SK-N-SH (cell line): ENCODE data around the gene CEACAM1. TPM values are rescaled to one million over a fixed set of nuclear protein-coding genes. Genes with fewer than 3 reads are reported as not detected.

Source experiments
- CTCF ChIA-PET: fragments of 300-600, 350-600 bp; formaldehyde crosslinking; extraction: SDS; loops from one replicate; lab custom pipeline; 2021; lab: Yijun Ruan, JAX
- POLR2A ChIA-PET: fragments of 350-600 bp; sonication (Branson Sonifier 250); formaldehyde crosslinking; extraction: SDS; loops from one replicate; lab custom pipeline; 2020; ENCODE audit warnings: antibody characterized with exemption, inconsistent platforms; lab: Yijun Ruan, JAX
- DNase-seq: peaks from one replicate; pipeline ENCODE4 v3.0.0; 2012
- H2AFZ ChIP-seq: fragments of 200-600 bp; sonication (generic); 2 replicates; pipeline ENCODE4 v1.8.1; 2016; ENCODE audit warnings: antibody characterized with exemption, mild to moderate bottlenecking, low read depth
- H3F3A ChIP-seq: fragments of 200-600 bp; sonication (generic); replicated peaks from 2 replicates; pipeline ENCODE3; 2016; ENCODE audit warnings: antibody characterized with exemption, mild to moderate bottlenecking; ENCODE audit not compliant: insufficient read depth
- H3K27ac ChIP-seq, 2 experiments: fragments of 200-500 bp in 1 of 2; fragments of 200-600 bp in 1 of 2; sonication (Bioruptor generic) in 1 of 2; sonication (generic), shearing (Covaris generic) in 1 of 2; 2 replicates each; pipeline versions ENCODE4 v1.5.1 to v1.6.1; 2014 to 2016; ENCODE audit warnings: low read depth in 2 of 2, inconsistent platforms in 1 of 2, low read length in 1 of 2, mild to moderate bottlenecking in 1 of 2, mixed read lengths in 1 of 2
- H3K27me3 ChIP-seq: fragments of 200-600 bp; sonication (generic), shearing (Covaris generic); 2 replicates; pipeline ENCODE4 v1.6.1; 2016; ENCODE audit warnings: mixed run types; ENCODE audit not compliant: insufficient read depth
- H3K36me3 ChIP-seq, 2 experiments: fragments of 200-500 bp in 1 of 2; fragments of 200-600 bp in 1 of 2; sonication (Bioruptor generic) in 1 of 2; sonication (generic) in 1 of 2; replicated peaks in 1 of 2; 2 replicates each; pipeline versions ENCODE3 to v1.5.1; 2014 to 2016; ENCODE audit warnings: low read length in 1 of 2, mild to moderate bottlenecking in 1 of 2; ENCODE audit not compliant: insufficient read depth in 2 of 2, control insufficient read depth in 1 of 2
- H3K4me1 ChIP-seq, 2 experiments: fragments of 200-500 bp in 1 of 2; fragments of 200-600 bp in 1 of 2; sonication (Bioruptor generic) in 1 of 2; sonication (generic), shearing (Covaris generic) in 1 of 2; 2 replicates each; pipeline versions ENCODE4 v1.5.1 to v1.6.1; 2014 to 2016; ENCODE audit warnings: low read depth in 1 of 2, low read length in 1 of 2, mixed run types in 1 of 2; ENCODE audit not compliant: insufficient read depth in 2 of 2, control insufficient read depth in 1 of 2
- H3K4me2 ChIP-seq: fragments of 200-600 bp; sonication (generic), shearing (Covaris generic); 2 replicates; pipeline ENCODE4 v1.6.1; 2017; ENCODE audit warnings: mixed run types
- H3K4me3 ChIP-seq, 2 experiments: fragments of 200-500 bp in 1 of 2; fragments of 200-600 bp in 1 of 2; sonication (Bioruptor generic) in 1 of 2; sonication (generic), shearing (Covaris generic) in 1 of 2; 2 replicates each; pipeline versions ENCODE4 v1.5.1 to v1.8.1; 2014 to 2016; ENCODE audit warnings: low read depth in 2 of 2, inconsistent platforms in 1 of 2, low read length in 1 of 2, mild to moderate bottlenecking in 1 of 2, mixed read lengths in 1 of 2, moderate library complexity in 1 of 2
- H3K79me2 ChIP-seq: fragments of 200-600 bp; sonication (generic); 2 replicates; pipeline ENCODE4 v1.8.1; 2017; ENCODE audit warnings: mild to moderate bottlenecking; ENCODE audit not compliant: insufficient read depth
- H3K9ac ChIP-seq: fragments of 200-600 bp; sonication (generic); 2 replicates; pipeline ENCODE4 v1.6.1; 2017; ENCODE audit warnings: mixed run types
- H3K9me2 ChIP-seq: fragments of 200-600 bp; sonication (generic); 2 replicates; pipeline ENCODE4 v1.6.1; 2017; ENCODE audit warnings: mixed run types
- H3K9me3 ChIP-seq: fragments of 200-600 bp; sonication (generic); 2 replicates; pipeline ENCODE4 v1.6.1; 2017; ENCODE audit warnings: mixed run types, mild to moderate bottlenecking, moderate library complexity
- H4K20me1 ChIP-seq: fragments of 200-600 bp; sonication (generic); 2 replicates; pipeline ENCODE4 v1.6.1; 2017; ENCODE audit warnings: mild to moderate bottlenecking, mixed run types; ENCODE audit not compliant: insufficient read depth
- ELF1 ChIP-seq: IDR thresholded peaks from 2 replicates; pipeline ENCODE4 v1.4.0; 2012
- GABPA ChIP-seq: IDR thresholded peaks from 2 replicates; pipeline ENCODE4 v1.4.0; 2012; ENCODE audit warnings: low read depth, mild to moderate bottlenecking
- GATA2 ChIP-seq: sonication (generic); formaldehyde crosslinking; IDR thresholded peaks from 2 replicates; pipeline ENCODE4 v1.5.0; 2020; ENCODE audit warnings: mild to moderate bottlenecking, missing genetic modification reagents
- MEF2A ChIP-seq: IDR thresholded peaks from 2 replicates; pipeline ENCODE4 v1.4.0; 2012; ENCODE audit warnings: low read depth, borderline replicate concordance
- MXI1 ChIP-seq: IDR thresholded peaks from 2 replicates; pipeline ENCODE4 v1.6.1; 2012; ENCODE audit warnings: mild to moderate bottlenecking, low read depth, low read length, improper control_type of control experiment
- RAD21 ChIP-seq: IDR thresholded peaks from 2 replicates; pipeline ENCODE4 v1.6.1; 2012; ENCODE audit warnings: mild to moderate bottlenecking, low read length
- RXRA ChIP-seq: IDR thresholded peaks from 2 replicates; pipeline ENCODE4 v1.4.0; 2012; ENCODE audit warnings: low read depth, mild to moderate bottlenecking, borderline replicate concordance
- TEAD4 ChIP-seq: IDR thresholded peaks from 2 replicates; pipeline ENCODE4 v1.4.0; 2012; ENCODE audit warnings: mild to moderate bottlenecking, borderline replicate concordance; ENCODE audit not compliant: insufficient read depth
- YY1 ChIP-seq: IDR thresholded peaks from 2 replicates; pipeline ENCODE4 v1.4.0; 2012; ENCODE audit warnings: low read depth, mild to moderate bottlenecking
- WGBS: methylation state at CpG from one replicate; pipeline ENCODE4 v1.1.6; 2017; ENCODE audit warnings: low lambda C conversion rate; 5-methylcytosine and 5-hydroxymethylcytosine counted together
- polyA plus RNA-seq, 3 experiments: library from polyadenylated mRNA; depleted of rRNA; stranded (reverse); fragments of >200 nt; gene quantifications; 2 replicates each; pipeline ENCODE4 v1.2.3, GENCODE V29; 2012
- TF ChIP-seq, protein P1 (sequence below): IDR thresholded peaks from 2 replicates; pipeline ENCODE4; 2012

Gene CEACAM1
- polyA plus RNA-seq, 1 of the 3 experiments (the other 2 are of a cell fraction): 0.53 TPM

GRCh38 chr19:42488783-42489521 is 39.3 kb downstream of the CEACAM1 start:
- CTCF ChIA-PET: interaction anchor here (1.2 kb wide), 1 partner anchor 45 kb away, joined by 4 read pairs; no protein-coding TSS in a partner anchor
- WGBS: 81% methylated on average over 6 of the region's 6 CpGs

GRCh38 chr19:42487798-42488178 is 40.5 kb downstream of the CEACAM1 start:
- Histone ChIP-seq H3K27ac (no peak overlapping the region), H3K4me3 (no peak overlapping the region), H3K9me2 (no peaks in the 10 kb centered on the region), H3K4me2 (no peak overlapping the region), H3K4me1 (no peaks in the 10 kb centered on the region), H3K9me3 (no peaks in the 10 kb centered on the region), H3K9ac (no peak overlapping the region), H3K36me3 (no peaks in the 10 kb centered on the region), H3K79me2 (no peaks in the 10 kb centered on the region), H4K20me1 (no peaks in the 10 kb centered on the region), H3F3A (no peaks in the 10 kb centered on the region), H3K27me3 (no peaks in the 10 kb centered on the region), H2AFZ (no peak overlapping the region)
- no peak for DNase-seq
- TF ChIP-seq, protein P1, sequence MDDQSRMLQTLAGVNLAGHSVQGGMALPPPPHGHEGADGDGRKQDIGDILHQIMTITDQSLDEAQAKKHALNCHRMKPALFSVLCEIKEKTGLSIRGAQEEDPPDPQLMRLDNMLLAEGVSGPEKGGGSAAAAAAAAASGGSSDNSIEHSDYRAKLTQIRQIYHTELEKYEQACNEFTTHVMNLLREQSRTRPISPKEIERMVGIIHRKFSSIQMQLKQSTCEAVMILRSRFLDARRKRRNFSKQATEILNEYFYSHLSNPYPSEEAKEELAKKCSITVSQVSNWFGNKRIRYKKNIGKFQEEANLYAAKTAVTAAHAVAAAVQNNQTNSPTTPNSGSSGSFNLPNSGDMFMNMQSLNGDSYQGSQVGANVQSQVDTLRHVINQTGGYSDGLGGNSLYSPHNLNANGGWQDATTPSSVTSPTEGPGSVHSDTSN: no peak
- TF ChIP-seq GABPA (no peak), RAD21 (no peak), GATA2 (CRISPR knock-in tag) (no peak), TEAD4 (no peak), YY1 (no peak), MXI1 (no peak), MEF2A (no peak)
- 73% methylated on average over 3 of the region's 3 CpGs for WGBS
- CTCF ChIA-PET: interaction anchor here (1.2 to 1.6 kb wide), 2 partner anchors 10 to 44 kb away, joined by 4 read pairs; no protein-coding TSS in a partner anchor
- POLR2A ChIA-PET: no interaction called here

More at GRCh38 chr19:42488783-42489521, 39.3 kb downstream of the CEACAM1 start:
- no peak overlapping the region for H3K27ac ChIP-seq
- TF ChIP-seq RXRA (no peak), ELF1 (no peak)
- H4K20me1 ChIP-seq: no peaks in the 10 kb centered on the region
- H3K9me2 ChIP-seq: no peaks in the 10 kb centered on the region
- no peaks in the 10 kb centered on the region for H3K9me3 ChIP-seq
- H3K79me2 ChIP-seq: no peaks in the 10 kb centered on the region
- POLR2A ChIA-PET: no interaction called here
- H3K27me3 ChIP-seq: no peaks in the 10 kb centered on the region
- H2AFZ ChIP-seq: no peak overlapping the region
- H3K36me3 ChIP-seq: no peaks in the 10 kb centered on the region
- no peaks in the 10 kb centered on the region for H3F3A ChIP-seq
- no peak overlapping the region for H3K4me3 ChIP-seq
- H3K4me1 ChIP-seq: no peaks in the 10 kb centered on the region
- H3K4me2 ChIP-seq: no peak overlapping the region
- no peak for DNase-seq
- no peak overlapping the region for H3K9ac ChIP-seq
